HCT116 (cell line): ENCODE results near the gene PRKG1.

Experiments
- CTCF ChIP-seq, 3 experiments: fragments of 200-600 bp in 1 of 3; sonication (generic) in 1 of 3; IDR thresholded peaks in 2 of 3; conservative IDR thresholded peaks in 1 of 3; 2 replicates each; pipeline ENCODE4 v1.5.1; 2012 to 2017; ENCODE audit warnings: low read depth in 2 of 3, low read length in 2 of 3, antibody characterized with exemption in 1 of 3, borderline replicate concordance in 1 of 3, control low read depth in 1 of 3, mild to moderate bottlenecking in 1 of 3, mixed read lengths in 1 of 3, mixed run types in 1 of 3, moderate library complexity in 1 of 3; ENCODE audit not compliant: insufficient read depth in 1 of 3
- EZH2phosphoT487 ChIP-seq: fragments of 200-600 bp; IDR thresholded peaks from 2 replicates; pipeline ENCODE4 v1.6.1; 2018; ENCODE audit warnings: antibody characterized with exemption, borderline replicate concordance
- POLR2A ChIP-seq: IDR thresholded peaks from 2 replicates; pipeline ENCODE4 v1.7.0; 2011; ENCODE audit warnings: borderline replicate concordance; ENCODE audit not compliant: insufficient read depth, insufficient read length; ENCODE audit errors: extremely low read depth

GRCh38 chr10:51897560-51897959 is 823.3 kb downstream of the PRKG1 start:
- TF ChIP-seq EZH2phosphoT487 = no peak
- no peak for TF ChIP-seq CTCF (IDR thresholded peaks at IDR 0.05 in 2 of 3, conservative IDR thresholded peaks at IDR 0.05 in 1 of 3; ENCODE audit: borderline replicate concordance in 1 of 3, insufficient read depth in 1 of 3, low read depth in 2 of 3, low read length in 2 of 3)
- TF ChIP-seq POLR2A = no peak
